Testis (tissue), 2 donors: ENCODE data around the gene ELMOD1.

Experiments
- POLR2A ChIP-seq: fragments of 450-650 bp; IDR thresholded peaks from one replicate; pipeline ENCODE4 v1.6.1; 2017; ENCODE audit warnings: antibody characterized with exemption, mild to moderate bottlenecking, moderate library complexity
- TF ChIP-seq, protein P1 (sequence below), 3 experiments: fragments of 450-650 bp in 2 of 3; fragments of 200-600 bp in 1 of 3; sonication (generic) in 1 of 3; IDR thresholded peaks; one replicate each; pipeline ENCODE4 v1.5.1; 2016 to 2019; ENCODE audit warnings: antibody characterized with exemption in 3 of 3, mild to moderate bottlenecking in 2 of 3, moderate library complexity in 1 of 3

DNA sequence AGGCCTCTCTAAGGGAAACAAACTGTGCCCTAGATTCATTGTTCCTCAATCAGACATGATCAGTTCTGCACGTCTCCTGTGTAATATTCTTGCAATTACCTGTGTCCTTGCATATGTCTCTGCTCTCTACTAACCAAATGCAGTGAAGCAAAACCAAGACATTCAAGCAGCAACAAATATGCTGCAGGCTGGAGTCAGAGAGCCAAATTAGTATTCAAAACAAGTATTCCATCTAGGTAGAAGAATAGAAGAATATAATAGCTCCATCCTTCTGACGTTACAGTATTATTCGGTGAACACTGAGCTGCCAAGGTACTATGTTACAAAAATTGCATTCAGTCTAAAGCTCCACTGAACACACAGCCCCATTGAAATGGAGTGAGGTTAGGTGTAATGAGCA lies 69.1 kb downstream of the ELMOD1 start:
- no peak for TF ChIP-seq POLR2A
- TF ChIP-seq, protein P1, sequence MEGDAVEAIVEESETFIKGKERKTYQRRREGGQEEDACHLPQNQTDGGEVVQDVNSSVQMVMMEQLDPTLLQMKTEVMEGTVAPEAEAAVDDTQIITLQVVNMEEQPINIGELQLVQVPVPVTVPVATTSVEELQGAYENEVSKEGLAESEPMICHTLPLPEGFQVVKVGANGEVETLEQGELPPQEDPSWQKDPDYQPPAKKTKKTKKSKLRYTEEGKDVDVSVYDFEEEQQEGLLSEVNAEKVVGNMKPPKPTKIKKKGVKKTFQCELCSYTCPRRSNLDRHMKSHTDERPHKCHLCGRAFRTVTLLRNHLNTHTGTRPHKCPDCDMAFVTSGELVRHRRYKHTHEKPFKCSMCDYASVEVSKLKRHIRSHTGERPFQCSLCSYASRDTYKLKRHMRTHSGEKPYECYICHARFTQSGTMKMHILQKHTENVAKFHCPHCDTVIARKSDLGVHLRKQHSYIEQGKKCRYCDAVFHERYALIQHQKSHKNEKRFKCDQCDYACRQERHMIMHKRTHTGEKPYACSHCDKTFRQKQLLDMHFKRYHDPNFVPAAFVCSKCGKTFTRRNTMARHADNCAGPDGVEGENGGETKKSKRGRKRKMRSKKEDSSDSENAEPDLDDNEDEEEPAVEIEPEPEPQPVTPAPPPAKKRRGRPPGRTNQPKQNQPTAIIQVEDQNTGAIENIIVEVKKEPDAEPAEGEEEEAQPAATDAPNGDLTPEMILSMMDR (IDR thresholded peaks at IDR 0.05), result no peak
